Fibroblast of pulmonary artery (primary cell): ENCODE measurements around the gene RHAG.

Experiments used
- DNase-seq: peaks from one replicate; pipeline ENCODE4 v3.0.0-alpha.2; 2010; ENCODE audit warnings: low read depth
- H3K4me3 ChIP-seq: replicated peaks from 2 replicates; pipeline ENCODE4 v1.5.1; 2011; ENCODE audit warnings: low read depth, mild to moderate bottlenecking, control low read depth, low read length, moderate library complexity
- TF ChIP-seq, protein P1 (sequence below): IDR thresholded peaks from 2 replicates; pipeline ENCODE4 v1.5.1; 2011; ENCODE audit warnings: mild to moderate bottlenecking, control low read depth, low read length, inconsistent platforms; ENCODE audit errors: missing control alignments

Gene RHAG

DNA sequence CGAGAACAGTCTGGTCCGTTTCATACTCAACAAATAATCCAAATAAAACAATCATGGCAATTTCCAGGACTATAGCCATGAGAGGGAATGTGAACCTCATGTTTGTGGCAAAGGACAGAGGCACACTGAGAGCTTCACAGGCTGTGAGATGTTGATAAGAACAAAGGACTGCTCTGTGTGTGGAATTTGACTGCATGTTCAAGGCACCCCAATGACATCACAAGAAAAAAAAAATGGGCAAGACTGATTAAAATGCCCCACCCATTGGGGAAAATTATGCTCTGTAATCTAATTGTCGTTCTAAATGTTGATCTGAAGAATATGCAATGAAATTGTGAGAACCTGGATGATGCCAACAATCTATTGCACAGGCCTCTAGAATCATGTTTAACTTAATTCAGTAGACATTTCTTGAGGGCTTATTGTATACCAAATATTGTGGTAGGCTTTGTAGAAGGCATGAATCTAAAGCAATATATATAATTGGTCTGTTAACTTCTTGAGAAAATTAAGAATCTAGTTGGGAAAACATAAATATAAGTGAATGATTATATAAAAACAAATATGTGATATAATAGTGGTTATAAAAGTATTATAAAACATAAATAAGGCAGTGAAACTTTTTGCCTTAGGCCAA, at the start of gene RHAG:
Gene RHAG (minus strand): TSS at position 127 of the 637 bp plus-strand sequence. CDS start 27 bp downstream, at position 100.
- no peak for DNase-seq
- TF ChIP-seq, protein P1, sequence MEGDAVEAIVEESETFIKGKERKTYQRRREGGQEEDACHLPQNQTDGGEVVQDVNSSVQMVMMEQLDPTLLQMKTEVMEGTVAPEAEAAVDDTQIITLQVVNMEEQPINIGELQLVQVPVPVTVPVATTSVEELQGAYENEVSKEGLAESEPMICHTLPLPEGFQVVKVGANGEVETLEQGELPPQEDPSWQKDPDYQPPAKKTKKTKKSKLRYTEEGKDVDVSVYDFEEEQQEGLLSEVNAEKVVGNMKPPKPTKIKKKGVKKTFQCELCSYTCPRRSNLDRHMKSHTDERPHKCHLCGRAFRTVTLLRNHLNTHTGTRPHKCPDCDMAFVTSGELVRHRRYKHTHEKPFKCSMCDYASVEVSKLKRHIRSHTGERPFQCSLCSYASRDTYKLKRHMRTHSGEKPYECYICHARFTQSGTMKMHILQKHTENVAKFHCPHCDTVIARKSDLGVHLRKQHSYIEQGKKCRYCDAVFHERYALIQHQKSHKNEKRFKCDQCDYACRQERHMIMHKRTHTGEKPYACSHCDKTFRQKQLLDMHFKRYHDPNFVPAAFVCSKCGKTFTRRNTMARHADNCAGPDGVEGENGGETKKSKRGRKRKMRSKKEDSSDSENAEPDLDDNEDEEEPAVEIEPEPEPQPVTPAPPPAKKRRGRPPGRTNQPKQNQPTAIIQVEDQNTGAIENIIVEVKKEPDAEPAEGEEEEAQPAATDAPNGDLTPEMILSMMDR: no peak

DNA sequence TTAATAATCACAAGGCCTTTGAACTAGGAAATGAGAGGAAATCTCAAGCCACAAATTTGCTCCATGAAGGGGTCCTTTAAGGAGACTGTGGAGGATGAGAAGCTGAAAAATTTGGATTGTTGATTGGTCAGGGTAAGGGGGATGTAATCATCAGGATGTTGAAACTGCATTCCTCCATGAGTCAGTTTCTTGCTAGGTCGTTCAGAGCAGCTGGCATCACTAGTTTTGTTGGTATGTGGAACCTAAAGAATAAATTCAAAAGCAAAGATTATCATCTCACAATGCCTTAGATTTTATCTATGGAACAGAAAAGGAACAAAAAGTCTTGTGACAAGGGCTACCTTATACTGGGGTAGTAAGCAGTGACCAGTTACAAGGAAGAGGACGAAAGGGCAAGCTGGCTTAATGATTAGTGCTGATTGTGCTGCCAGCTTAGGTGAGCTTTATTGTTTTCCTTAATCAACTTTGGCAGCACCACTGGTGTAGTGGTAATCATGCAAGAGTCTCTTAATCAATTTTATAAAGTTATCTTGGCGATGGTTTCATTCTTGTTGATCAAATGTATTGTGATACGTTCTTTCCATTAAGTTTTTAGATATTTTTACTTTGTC, 40.1 kb upstream of the RHAG start:
- no peak overlapping the region for H3K4me3 ChIP-seq
- DNase-seq: peak; percentile 12
- TF ChIP-seq, protein P1: no peak

More for the DNA sequence above, at the start of gene RHAG:
- no peak within 1 kb of the TSS for H3K4me3 ChIP-seq

DNA sequence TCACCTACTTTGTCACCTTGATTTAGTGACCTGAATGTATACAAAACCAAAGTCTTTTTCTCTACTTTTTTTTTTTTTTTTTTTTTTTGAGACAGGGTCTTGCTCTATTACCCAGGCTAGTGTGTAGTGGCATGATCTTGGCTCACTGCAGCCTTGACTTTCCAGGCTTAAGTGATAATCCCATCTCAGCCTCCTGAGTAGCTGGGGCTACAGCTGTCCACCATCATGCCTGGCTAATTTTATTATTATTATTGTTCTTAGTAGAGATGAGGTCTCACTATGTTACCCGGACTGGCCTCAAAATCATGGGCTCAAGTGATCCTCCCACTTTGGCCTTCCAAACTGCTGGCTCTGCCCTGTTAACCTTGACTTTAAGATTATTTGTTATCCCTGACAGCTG, 39.2 kb upstream of the RHAG start:
- no peak for DNase-seq
- no peak overlapping the region for H3K4me3 ChIP-seq
- TF ChIP-seq, protein P1: no peak

DNA sequence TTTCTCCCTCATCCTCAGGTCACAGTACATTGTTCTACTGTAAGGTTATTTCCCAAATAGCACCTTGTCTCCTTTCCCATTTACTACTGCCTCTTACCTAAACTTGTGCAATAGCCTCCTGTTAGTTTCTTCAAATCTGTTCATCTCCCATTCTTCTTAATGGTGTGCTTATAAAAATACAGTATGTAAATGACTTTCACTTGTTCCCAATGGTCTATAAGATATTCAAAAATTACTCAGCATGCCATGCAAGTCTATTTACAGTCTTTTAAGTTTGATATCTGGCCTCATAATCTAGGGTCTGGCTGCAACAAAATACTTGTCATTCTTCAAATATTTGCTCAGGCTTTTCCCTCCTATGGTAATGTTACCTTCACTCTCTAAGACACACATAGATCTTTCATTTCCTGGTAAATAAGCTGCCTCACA, 31.5 kb upstream of the RHAG start:
- DNase-seq: no peak
- no peak overlapping the region for H3K4me3 ChIP-seq
- TF ChIP-seq, protein P1: no peak

DNA sequence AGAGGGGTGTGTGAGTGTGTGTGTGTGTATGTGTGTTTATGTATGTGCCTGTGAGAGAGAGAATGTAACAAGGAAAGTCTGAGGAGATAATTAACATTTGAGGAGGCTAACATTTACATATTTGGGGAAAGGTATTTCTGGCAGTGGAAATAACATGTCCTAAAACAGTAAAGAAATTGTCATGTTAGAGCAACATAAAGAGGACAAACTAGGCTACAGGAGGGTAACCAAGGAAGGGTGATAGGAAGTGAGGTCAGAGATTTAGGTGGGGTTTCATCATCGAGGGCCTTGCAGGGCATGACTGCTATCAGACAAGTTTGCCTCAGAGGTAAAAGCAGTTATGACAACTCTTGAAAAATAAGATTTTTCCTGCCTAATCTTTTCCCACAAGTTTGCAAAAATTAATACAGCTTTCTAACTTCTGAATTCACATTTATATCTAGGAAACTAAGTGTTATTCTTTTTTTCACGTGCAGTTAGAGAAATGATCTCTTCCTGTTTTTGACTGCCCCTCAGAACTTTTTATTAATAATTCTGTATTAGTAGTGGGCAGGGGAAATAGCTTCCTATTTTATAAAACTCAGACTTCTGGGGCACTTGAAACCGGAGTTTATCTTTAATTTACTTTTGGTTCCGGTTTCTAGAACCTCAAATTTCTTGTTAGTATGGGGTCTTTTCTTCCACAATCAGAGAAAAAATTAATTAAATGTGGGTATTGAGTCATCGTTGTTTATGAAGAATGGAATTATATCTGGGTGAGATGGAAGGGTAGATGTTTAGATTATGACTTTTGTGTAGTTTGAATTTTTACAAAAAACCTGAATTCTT, 30.5 kb upstream of the RHAG start:
- no peak for DNase-seq
- no peak overlapping the region for H3K4me3 ChIP-seq
- TF ChIP-seq, protein P1: no peak

DNA sequence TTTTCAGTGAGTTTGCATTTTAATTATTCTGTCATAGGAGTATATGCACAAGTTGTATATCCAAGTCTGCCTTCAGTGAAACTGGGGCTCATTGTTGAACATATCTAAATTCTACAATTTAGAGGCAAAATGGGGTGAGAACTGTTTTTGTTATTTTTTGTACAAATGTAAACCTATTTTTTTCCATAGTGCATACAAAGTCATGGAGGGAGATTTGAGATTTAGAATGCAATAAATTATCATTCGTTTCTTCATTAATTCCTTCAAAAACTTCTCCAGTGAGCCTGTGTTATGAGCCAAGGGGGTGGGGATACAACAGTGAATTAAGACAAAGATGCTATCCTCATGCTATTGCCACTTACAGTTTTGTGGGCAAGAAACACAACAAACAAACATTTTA, 29.8 kb upstream of the RHAG start:
- no peak overlapping the region for H3K4me3 ChIP-seq
- TF ChIP-seq, protein P1: no peak
- DNase-seq: no peak
